Urothelium cell line (cell line): ENCODE results near the gene ZNF19.

Experiments used
- DNase-seq: peaks from one replicate; pipeline ENCODE4 v3.0.0; 2011; ENCODE audit warnings: low spot score, mixed read lengths
- FAIRE-seq: peaks from 2 replicates; lab custom pipeline; 2011; peaks lifted over from hg19 to GRCh38; lab: Jason Lieb, UNC

ZNF19 gene

GRCh38 chr16:71491054-71491453 is 1.9 kb upstream of the ZNF19 start:
- DNase-seq: no peak
- no peak for FAIRE-seq

- FAIRE-seq: no peak
- DNase-seq: no peak
These were observed 1.2 kb upstream of the ZNF19 start for GRCh38 chr16:71490361-71490760.

DNA sequence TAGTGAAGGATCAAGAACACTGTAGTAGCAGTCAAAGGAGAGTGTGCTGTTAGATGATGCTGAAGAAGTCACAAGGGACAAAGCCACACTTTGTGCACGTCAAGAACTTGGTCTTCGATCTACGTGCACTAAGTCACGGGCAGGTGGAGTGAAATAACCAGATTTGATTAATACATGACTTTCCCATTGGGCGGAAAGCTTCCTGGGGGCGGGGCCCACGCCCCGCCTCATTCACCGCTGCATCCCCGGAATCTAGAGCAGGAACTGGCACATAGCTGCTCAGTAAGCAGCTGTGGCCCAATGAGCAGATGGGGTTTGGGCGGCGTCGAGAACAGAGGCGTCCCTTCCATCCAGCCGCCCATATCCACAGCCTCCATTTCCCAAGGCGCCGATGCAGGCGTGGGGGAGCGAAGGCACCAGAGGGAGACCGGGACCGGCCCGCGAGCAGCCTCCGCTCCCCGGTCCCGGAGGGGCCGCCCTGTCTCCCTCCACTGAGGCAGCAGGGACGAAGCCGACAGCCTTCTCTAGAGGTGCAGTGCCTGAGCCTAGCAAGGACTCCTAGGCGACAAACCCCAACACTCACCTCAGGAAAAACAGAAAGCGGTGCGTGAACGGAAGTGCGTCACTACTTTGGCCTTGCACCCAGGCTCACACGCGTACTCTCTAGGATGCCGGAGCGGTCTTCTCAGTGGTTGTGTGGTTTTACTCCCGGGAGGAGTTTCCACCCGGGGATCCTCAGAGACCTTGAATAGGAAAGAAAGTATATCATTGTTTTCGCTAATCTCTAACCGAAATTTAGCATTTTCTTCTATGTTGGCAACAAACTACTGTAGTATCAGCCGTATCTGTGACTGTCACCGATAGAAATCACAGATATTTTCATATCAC is 4.9 kb downstream of the ZNF19 start:
- FAIRE-seq (no peak), DNase-seq (peak; percentile 88)

DNA sequence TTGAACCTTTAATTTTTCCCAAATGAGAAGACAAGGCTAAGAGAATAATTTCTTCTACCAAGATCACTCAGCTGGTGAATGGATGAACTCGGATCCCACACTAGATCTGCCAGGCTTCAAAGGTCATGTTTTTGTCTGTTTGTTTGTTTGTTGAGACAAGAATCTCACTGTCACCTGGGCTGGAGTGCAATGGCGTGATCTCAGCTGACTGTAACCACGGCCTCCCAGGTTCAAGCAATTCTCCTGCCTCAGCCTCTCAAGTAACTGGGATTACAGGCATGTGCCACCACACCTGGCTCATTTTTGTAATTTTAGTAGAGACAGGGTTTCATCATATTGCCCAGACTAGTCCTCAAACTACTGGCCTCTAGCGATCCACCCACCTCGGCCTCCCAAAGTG is 6.6 kb downstream of the ZNF19 start:
- FAIRE-seq (no peak), DNase-seq (no peak)

DNA sequence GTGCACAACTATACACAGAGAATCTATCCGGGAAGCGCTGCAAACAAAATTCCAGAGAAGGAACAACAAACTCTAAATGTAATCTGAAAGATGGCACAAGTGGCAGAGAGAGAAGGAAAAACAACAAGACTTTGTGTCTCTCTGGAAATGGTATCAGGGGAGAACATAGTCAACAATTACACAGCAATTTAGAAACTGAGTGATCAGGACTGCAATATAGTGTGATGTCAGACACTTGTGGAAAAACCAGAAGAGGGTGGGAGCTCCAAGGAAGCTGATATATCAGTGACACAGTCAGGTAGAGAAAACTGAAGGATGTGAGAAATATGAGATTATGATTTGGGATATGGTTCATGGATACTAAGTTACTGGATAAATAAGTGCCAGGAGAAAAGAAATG is 8.2 kb downstream of the ZNF19 start:
- DNase-seq (no peak), FAIRE-seq (no peak)

DNA sequence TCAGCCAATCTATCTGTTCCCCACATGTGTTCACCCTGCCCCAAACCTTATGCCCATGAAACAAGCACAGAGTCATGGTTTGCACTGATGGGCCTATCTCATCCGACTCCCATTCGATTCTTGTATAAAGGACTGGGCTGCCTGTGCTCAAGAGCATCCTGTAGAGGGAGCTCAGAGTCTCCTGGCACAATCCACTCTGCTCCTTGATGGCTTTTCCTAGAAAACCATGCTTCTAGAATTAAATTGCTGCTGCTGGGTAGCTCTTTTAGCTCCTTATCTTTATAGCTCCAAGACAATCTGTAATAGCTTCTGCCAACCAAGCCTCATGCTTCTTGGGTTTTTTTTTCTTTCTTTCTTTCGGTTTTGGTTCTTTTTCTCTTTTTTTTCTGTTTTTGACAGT is 9.7 kb downstream of the ZNF19 start:
- no peak for DNase-seq
- FAIRE-seq: no peak

GRCh38 chr16:71476457-71477124 is 12.5 kb downstream of the ZNF19 start:
- FAIRE-seq (no peak), DNase-seq (no peak)

GRCh38 chr16:71474864-71475263 is 14.3 kb downstream of the ZNF19 start:
- FAIRE-seq (peak; percentile 20), DNase-seq (peak; percentile 71)

DNA sequence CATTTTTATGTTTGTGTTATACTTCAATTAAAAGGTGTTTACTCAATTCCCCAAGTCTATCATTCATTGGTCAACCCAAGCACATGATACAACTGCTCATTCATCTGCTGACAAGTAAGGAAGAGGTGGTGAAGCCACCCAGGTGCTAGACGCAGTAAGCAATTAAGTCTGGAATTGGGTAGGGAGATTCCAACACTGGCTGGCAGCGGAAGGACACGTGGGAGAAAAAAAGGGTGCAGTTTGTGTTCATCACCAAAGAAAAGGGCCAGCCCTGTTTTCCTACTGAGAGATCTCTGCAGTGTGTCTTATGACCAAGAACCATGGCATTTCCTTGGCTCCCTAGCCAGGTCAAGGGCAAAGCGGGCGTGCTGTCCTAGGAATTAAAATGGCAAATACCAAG is 15.2 kb downstream of the ZNF19 start:
- DNase-seq: peak; percentile 40

DNA sequence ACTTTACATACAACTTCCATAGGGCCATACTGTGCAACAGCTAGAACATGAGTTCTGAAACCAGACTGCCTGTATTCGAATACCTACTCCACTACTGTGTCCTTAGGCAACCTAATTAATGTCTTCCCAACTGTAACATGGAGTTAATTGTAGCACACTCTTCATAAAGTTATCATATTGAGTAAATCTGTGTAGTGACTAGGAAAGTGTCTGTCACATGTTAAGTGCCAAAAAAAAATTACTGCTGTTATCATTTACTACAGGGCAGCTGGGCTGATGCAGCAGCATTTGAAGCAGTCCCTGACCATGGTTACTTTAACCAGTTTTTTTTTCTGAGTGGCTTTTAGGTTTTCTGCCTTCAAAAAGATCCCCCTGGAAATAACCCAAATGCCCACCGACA is 16.2 kb downstream of the ZNF19 start:
- DNase-seq (no peak), FAIRE-seq (no peak)

More for the DNA sequence above, 15.2 kb downstream of the ZNF19 start:
- FAIRE-seq: peak; percentile 9

- no peak for FAIRE-seq
- DNase-seq: no peak
These were observed 17.1 kb downstream of the ZNF19 start for GRCh38 chr16:71472051-71472450.

DNA sequence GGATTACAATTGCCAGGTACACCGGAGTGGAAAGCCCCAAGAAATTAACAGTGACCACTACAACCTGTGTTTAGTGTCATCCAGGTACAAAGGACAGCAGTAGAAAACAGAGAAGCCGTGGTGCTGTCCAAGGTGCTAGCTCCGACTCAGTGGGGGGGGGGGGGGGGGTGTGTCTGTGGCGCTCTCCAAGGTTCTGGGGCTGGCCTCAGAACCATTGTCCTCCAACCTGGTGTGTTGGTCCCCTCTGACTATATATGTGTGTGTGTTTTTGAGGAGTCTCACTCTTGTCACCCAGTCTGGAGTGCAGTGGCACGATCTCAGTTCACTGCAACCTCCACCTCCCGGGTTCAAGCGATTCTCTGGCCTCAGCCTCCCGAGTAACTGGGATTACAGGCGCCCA is 21.3 kb downstream of the ZNF19 start:
- FAIRE-seq: no peak
- peak; percentile 74 for DNase-seq

DNA sequence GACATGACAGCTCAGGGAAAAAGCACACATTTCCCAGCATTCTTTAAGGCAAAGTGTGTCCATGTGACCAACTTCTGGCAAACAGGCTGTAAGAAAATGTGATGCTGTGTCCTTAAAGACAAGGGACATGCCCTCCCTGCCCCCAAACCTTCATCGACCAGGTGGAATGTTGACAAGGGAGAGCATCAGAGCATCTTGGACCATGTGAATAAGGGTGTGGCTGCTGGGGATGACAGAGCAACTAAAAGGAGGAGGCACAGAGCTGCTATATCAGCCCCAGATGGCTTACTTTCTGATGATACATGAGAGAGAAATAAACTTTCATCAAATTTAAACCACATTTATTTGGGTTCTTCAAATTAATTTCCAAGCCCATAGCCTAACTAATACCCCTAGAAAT is 24.9 kb downstream of the ZNF19 start:
- no peak for FAIRE-seq
- DNase-seq: no peak

- DNase-seq (peak; percentile 94), FAIRE-seq (peak; percentile 68)
These were observed 27.2 kb downstream of the ZNF19 start, which contains the start of gene ZNF23 for GRCh38 chr16:71461686-71462648. Gene ZNF23 (minus strand): TSS chr16:71462247. CDS start chr16:71456796, 5,451 bp downstream.

DNA sequence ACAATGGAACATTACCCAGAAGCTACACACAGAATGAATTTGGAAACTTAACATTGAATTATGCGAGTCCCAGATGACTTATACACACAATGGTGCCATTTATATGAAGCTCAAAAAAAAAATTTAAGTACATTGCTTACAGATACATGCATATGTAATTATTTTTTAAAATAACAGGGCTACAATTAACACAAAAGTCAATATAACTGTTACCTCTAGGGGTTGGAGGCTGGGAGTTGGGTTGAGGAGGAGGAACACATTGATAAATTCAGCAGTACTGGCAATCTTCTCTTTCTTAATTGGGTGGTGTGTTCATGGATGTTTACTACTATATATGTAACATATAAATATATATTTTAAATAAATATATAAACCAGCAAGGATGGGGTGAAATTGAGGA is 28.2 kb downstream of the ZNF19 start:
- FAIRE-seq: no peak
- no peak for DNase-seq

- no peak for FAIRE-seq
These were observed 28.9 kb downstream of the ZNF19 start for GRCh38 chr16:71460236-71460635.

GRCh38 chr16:71459510-71459909 is 29.6 kb downstream of the ZNF19 start:
- FAIRE-seq (no peak), DNase-seq (no peak)

More at GRCh38 chr16:71460236-71460635, 28.9 kb downstream of the ZNF19 start:
- peak; percentile 36 for DNase-seq

- DNase-seq: no peak
- FAIRE-seq: no peak
These were observed 32.3 kb downstream of the ZNF19 start for GRCh38 chr16:71456801-71457200.

DNA sequence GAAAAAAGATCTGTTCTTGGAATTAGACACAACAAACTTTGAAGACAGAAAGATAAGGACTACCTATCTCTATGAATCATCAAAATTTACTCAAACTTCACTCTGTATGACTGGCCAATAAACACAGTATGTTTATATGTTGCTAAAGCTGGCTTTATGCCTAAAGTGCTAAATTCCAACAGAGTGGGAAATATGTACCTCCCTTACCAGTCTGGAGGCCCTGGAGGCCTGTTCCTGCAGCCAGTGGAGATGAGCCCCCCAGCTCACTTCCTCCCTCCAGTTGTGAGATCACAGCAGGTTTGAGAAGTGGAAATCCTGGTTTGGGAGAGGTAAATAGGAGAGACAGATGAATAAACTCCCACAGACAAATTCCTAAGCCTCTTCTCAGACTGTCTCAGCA is 36.1 kb downstream of the ZNF19 start:
- FAIRE-seq (no peak), DNase-seq (no peak)

DNA sequence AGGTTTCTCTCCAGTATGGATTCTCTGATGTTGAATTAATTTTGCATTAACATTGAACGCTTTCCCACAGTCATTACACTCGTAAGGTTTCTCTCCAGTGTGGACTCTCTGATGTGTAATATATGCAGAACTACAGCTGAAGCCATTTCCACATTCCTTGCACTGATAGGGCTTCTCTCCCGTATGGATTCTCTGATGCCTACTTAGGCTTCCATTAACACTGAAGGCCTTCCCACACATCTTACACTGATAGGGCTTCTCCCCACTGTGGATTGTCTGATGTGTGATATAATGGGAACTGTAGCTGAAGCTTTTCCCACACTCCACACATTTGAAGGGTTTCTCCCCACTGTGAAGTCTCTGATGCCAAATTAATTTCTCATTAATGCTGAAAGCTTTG is 40.1 kb downstream of the ZNF19 start:
- no peak for FAIRE-seq

More for the DNA sequence above, 40.1 kb downstream of the ZNF19 start:
- DNase-seq: no peak
